HG03432 (cell line): ENCODE measurements around the gene FOXF1.

ENCODE experiments used
- ATAC-seq: cut with Tn5 transposase; IDR thresholded peaks from one replicate; pipeline ENCODE4 v1.9.1; 2021; ENCODE audit warnings: mild to moderate bottlenecking, moderate library complexity; ENCODE audit not compliant: unreplicated experiment

The FOXF1 gene

DNA sequence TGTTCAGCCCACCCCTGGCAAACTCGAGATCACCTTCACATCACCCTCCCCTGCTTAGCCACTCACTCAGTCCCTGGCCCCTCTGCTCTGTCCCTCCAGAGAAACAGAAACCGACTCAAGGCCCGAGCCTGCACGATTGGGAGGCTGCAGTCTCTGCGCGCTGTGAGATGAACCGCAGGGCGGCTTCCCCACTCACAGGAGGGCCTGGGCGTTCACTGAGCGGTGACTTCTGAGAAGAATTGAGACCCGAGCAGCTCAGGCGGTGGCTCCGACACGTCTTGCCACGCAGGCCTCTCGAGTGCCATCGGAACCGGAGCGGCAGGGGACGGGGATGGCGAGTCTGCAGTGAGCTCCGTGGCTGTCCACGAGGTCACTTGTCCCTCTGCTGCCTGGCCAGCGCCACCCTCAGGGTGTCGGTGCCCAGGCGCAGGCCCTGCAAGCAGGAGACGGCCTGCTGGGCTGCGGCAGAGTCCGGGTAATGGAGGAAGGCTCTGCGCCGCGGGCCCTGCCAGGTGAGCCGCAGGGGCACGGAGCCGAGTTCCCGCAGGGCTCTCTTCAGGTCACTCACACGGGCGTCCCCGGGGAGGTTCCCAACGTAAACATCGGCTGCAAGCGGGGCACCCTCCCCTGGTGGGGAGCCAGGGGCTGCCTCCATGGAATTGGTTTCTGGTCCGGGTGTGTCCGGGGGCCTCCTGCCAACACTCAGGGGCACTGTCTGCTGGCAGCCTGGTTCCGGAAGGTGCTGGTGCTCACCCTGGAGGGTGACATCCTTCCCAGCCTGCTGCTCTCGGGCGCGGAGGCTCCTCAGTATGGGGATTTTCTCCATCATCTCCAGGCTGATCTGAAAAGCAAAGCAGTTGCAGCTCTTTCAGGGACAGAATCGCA, 21.6 kb downstream of the FOXF1 start:
- no peak for ATAC-seq

DNA sequence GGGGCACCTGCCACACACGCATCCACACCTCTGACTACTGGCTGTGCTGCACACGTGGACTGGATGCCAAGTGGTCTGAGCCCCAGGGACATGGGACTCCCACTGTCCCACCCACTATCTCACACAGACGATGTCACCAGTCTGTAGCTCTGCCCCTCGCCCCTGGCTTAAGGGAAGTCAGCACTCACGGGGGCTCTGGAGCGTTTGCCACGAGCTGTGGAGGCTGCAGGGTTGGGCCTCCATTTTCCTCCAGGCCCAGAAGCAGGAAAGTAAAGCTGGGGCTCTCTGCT, 22.1 kb downstream of the FOXF1 start:
- ATAC-seq: no peak

DNA sequence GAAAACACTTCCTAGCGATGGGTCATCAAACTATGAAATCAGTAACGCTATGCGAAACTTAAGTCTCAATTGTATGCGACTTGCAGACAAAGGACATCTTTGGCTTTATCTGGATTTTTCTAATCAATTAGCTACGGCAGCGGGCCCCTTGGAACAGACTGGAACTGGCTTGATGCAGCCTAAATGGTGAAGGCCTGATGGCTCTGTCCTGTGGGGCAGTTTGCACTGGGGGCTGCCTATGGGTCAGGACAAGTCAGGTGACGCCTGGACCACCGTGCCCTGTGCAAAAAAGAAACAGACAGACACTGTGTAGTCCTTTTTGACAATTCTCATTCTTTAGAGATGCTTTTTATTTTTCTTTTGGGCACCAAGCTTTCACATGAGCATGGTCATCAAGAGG, 22.7 kb downstream of the FOXF1 start:
- no peak for ATAC-seq

DNA sequence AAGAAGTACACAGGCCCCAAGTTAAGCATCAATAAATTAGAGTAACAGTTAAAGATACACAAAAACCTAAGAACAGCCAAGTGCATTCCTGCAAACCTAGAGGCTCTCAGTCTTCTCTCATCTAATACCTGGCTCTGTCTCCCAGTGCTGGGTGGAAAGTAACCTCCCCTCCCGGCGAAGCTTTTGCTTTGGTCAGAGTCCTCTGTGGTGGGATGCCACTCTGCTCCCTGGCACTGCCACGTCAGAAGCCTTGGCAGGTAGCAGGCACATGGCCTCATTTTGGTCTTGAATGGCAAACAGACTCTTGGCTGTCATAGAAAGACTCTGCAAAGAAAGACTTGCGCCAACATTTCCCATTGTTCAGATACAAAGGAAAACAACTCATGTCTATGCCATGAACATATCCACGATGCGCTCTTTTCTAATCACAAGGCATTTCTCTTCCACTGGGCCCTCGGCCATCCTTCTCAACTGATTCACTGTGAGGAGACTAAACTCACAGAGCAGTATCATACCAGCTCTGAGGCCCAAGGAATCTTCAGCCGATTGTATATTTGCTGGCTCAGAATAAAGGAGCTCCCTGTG, 23.5 kb downstream of the FOXF1 start:
- no peak for ATAC-seq

DNA sequence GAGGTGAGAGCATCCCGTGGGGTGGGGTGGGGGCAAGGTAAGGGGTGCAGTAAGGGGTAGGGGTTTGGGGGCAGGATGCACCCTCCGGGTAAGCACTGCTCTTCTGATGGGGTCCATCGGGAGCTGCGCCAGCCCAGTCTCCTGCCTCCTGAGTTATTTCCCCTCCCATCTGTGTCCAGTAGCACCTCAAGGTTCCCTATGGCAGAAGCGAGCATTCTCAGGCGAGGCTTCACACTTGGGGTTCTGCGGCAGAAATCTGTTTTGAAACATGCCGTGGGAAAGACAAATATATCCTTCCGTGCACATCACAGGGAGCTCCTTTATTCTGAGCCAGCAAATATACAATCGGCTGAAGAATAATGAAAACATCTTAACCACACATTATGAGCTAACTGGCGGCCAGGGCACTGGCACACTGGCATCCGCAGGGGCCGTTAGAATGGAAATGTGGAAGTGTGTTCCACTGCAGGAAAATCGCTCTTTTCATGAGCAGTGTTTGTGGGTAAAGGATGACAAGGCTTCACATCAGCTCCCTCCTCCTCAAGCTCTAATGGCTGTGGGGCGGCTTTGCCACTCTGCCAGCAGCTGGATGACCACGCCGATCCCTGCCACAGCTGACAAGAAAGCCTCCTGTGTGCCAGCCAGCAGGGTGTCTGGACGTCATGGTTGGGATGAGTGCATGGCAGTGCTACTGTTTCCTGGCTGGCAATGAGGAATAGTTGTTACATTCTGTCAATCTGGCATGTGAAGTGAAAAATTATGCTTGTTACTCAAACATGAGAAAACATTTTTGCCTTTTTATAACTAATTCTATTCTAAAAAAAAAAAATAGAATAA, 24.7 kb downstream of the FOXF1 start:
- no peak for ATAC-seq

DNA sequence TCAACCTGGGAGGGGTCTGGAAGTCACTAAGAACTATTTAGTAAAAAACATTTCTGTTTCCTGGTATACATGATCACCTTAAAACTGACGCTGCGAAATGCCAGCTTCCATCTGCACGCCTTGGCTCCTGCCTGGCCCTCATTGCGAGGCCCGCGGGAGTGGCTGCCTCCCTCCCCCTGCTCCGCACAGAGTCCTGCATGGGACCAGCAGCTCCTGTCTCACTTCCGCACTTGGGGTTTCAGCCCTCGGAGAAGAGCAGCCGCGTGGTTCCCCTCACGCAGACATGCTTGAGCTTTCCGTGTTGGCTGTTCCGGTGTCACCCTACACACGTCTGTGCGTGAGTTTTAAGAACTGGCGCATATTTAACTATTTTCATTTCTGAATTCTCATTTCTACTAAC, 26.3 kb downstream of the FOXF1 start:
- no peak for ATAC-seq

DNA sequence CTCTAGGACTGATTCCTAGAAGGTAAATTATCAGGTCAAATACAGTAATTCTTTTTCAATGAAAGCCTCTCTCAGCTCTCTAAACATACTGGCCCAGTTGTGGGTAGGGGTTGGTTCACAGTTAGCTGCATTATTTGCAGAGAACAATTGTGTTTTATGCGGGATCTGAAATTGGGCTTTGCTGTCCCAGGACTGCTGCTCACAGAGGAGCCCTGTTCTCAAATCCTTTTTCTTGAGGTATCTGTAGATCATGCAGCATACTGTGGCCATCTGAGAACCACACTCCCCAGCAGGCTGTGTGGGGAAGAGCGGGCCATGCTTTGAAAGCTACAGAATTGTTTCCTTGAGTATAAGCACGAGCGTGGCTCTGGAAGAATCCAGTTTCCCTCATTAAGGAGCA, 27.2 kb downstream of the FOXF1 start:
- ATAC-seq: no peak

DNA sequence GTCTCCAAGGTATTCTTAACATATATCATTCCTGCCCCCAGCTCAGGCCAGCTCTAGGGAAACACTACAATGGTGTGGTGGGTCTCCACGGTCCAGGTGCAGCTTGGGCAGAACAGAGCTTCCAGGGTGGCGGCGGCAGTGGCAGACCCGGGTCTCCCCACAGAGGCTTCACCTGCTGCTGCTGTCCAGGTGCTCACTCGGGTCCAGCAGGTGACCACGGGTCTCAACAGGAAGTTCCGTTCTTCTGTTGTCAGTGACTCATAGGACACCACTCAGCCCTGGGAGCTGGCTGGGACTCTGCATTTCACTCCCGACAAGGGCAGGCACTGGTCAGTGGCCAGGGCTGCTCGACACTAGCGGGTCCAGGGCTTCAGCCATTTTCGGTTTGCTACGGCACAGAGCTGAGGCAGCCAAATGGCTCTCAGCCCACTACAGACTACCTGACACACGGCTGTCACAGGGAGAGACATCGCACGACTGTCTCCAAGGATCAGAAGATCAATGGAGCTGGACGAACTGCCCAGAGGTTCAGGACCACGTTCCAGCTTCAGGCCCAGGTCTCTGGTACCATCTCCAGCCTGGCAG, 28.0 kb downstream of the FOXF1 start:
- no peak for ATAC-seq

DNA sequence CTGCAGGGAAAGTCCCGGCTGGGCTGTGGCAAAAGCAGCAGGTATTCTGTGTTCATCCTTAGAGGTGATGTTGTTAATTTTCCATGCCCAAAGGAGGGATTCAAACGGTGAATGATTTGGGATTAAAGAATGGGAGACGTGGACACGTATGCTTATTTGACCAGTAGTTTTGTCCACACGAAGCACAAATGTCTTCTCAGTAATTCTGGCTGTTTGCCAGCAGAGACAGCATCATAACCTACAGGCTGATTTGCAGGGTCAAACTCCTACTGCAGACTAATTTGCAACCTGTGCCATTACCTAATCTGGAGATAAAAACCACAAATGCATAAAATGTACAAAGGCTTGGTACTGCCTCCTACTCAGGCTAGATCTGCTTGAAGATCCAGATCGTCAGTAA, 30.6 kb downstream of the FOXF1 start:
- ATAC-seq: no peak

DNA sequence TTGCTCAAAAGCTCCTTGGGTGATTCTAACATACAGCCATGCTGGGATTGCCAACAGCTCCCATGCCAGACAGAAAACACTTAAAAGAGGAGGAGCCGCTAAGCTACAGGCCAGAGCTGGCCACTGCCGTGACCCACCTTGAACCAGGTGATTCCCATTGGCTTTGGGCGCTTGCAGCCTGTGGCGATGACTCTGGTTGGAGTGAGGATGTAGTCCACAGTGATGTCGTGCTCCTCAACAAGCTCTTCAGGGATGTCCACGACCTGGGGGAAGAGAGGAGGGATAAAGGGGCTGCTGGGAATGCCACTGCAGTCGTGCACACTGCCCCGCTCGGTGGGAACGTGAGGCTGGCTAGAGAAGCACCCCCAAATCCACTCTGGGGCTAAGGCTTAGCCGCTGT, 31.2 kb downstream of the FOXF1 start:
- ATAC-seq: no peak

DNA sequence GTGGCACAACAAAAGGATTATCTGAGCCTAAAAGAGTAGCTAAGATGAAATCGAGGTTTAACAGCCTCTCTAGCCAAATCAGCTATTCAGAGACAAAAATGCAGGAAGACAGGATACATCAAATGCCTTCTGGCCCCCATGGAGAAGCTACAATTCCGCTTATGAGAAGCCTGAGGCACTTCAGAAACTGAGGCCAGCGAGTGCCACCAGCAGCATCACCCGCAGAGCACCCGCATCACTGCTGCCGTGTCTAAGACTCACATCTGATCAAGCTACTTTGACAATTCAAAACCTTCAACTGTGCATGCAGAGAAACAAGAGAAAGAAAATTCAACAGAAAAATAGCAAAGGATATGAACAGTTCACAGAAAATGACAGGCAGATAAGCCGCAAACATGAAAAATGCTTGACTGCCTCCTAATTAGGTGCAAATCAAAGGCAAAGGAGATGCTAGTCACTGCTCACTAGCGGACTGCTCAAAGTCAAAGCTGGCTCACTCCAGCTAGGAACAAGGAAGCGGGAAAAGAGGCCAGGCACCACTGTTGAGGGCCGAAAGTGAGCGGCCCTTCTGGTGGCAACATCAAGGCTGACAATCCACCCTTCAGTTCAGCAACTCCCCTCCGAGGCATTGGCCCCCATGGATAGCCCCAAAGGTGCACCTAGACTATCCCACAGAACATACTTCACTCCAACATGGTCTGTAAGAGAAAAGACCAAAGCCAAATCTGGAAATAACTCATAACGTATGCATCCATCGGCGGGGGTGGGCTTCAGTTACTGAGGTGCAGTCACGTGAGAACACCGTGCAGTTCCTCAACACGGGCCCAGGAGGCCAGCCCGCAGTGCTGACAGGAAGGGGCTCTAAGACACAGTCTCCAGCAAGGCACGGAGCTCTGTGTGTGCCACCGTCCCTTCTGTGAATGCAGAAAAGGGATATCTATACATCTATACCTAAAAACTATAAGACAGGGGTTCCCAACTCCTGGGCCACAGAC, 32.7 kb downstream of the FOXF1 start:
- no peak for ATAC-seq

DNA sequence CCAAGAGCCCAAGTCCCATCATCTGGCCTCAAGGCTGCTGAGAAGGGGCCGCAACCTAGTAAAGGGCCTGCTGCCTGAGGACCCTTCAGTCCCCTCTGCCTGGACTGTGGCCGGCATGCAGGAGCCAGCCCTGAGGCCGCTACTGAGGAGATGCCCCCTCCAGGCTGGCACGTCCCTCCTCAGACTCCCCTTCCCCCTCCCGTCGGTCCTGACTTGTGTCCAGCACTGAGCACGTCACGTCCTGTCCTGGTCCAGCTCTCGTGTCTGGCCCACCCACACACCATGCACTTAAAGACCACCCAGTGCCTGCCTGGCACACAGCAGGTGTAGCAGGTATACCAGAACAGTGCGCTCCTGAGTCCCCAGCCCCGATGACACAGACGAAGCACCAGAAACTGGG, 35.2 kb downstream of the FOXF1 start:
- ATAC-seq: no peak

DNA sequence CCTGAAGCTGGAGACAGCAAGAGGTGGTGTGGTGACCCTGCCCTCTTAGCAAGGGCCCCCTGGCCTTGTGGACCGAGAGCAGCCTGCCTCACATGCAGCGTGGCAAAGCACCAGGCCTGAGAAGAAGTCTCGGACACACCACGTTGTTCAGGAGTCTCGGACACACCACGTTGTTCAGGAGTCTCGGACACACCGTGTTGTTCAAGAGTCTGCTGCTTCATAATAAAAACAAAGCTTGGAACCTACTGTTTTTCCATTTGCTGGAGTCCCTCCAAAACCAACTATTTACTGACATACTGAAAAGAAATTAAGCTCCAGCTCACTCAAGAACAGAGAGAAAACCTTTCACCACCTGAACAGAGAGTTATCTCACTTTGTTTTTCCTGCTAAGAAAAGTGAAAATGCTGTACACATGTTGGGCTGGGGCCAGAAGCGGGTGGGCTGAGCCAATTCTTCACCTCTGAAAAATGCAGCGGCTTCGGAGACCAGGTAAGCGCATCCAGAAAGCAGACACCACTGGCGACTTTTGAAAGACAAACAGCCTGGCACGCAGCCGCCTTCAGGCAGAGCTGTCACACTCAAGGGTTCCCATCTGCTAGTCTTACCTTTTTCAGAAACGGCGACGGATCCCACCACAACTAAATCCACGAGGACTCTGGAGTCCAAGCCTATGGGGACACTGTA, 35.8 kb downstream of the FOXF1 start:
- ATAC-seq: no peak

DNA sequence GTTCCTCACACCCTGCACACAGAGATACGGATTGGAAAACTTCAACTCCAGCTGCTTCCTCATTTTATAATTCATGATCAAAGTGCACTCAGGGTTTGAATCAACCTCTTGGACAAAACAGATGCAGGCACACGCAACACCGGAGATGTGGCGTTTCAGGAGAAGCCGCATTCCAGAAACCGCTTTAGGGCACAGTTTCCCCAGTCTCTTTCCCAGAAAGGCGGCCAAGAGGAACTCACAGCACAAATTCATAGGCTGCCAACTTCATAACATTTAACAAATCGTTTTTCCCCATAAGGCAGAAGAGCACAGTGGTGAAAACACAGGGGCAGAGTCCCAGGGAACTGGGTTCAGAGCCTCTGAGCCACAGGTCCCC, 36.3 kb downstream of the FOXF1 start:
- ATAC-seq: no peak

DNA sequence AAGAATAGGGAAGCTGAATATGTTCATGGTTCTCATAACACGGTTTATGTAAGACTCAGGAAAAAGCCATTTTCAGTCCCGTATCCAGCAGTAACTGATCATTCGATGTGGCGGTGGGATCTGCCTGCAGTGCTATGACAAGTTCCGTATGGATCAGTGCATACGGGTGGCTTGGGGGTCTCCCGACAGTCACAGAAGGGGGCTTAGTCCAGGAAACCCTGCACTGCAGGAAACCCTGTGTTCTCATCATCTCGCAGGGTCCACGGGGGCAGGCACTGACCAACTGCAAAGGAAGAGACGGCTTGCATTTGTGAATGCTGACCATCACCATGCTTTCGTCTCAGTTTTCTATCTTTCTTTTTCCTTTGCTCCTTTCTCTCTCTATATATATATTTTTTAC, 37.0 kb downstream of the FOXF1 start:
- ATAC-seq: no peak

DNA sequence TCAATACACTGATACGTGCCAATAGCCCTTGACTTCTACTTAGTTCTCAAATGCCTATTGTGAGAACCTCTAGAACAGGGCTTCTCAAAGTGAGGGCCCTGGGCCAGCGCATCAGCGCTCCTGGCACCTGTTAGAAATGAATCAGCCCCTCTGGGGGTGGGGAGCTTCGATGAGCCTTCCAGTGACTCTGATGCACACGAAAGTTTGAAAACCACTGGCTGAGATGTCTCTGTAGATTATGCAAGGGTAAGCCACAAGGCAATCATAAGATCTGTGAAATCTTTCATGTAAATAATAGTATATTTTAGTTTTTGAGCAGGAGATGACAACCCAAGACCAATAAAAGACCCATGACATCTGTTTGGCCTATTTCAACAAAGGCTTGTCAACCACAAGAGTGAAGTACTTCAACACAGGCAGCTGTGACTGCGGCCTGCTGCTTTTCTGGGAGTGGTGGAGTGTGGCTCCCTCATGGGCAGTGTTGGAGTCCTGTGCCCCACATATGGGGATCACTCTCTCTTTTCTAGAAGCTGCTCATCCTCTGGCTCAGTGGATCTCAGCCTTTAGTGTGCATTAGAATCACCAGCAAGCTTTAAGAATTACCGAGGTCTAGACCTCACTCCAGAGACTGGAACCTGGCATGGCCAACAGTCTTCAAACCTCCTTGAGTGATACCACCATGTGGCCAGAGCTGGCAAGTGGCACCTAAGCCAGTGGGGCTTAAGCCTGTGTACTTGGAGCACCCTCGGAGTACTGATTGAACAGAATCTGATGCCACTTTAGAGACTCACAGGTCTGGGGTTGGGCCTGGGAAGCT, 39.0 kb downstream of the FOXF1 start:
- no peak for ATAC-seq

DNA sequence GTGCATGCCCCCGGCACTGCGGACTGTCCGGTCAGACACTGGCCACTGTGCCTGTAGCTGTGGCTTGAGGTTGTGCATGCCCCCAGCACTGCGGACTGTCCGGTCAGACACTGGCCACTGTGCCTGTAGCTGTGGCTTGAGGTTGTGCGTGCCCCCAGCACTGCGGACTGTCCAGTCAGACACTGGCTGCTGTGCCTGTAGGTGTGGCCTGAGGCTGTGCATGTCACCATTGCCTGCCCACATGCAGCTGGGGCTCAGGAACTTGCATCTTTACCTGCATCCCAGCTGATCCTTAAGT, 39.5 kb downstream of the FOXF1 start:
- ATAC-seq: no peak

DNA sequence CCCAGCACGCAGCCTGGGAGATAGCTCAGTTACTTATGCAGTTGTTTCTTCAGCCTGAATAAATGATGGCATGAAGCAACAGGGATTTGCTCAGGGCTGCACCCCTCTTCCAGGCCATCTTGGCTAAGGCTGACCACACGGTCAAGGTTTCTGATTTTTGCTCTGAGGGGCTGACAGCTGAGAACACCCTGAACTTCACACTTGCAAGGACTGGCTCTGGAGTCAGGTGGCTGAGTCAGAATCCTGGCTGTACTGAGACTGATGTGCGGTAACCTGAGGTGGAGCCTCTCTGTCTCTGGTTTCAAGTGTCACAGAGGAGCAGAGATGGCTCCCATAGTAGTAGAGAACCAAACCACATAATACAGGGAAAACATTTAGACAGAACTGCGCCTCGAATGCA, 40.0 kb downstream of the FOXF1 start:
- ATAC-seq: no peak

DNA sequence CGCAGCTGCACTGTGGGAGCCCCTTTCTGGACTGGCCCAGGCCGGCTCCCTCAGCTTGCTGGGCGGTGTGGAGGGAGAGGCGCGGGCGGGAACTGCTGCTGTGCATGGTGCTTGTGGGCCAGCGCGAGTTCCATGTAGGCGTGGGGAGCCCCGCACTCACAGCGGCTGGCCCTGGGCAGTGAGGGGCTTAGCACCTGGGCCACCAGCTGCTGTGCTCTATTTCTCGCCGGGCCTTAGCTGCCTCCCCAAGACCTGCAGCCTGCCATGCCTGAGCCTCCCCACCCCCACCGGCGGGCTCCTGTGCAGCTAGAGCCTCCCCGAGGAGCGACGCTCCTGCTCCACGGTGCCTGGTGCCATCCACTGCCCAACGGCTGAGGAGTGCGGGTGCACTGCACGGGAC, 43.0 kb downstream of the FOXF1 start:
- no peak for ATAC-seq

DNA sequence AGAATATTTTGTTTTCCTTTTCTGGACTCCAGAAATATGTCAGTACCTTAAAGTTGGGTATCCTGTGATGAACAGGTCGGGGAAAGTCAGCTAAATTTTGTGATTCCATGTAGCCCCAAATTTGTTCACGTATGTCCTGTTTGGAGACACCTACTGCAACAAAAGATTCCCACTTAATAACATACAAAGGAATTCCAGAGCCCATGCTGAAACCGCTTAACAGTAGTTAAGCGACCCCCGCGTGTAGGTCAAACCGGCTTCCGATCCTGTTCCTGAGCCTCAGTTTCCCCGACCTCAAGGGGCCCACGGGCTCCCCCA, 44.2 kb downstream of the FOXF1 start:
- no peak for ATAC-seq
